ENCODE data around the gene TTC39A.
A peak's percentile ranks its signal among the peaks of the same experiment; 100 is the strongest.

The TTC39A gene

GRCh38 chr1:51302746-51303145 lies 27.6 kb downstream of the TTC39A start:
- H3K9me3 ChIP-seq (ENCODE audit: control extremely low read depth in 1 of 5, control insufficient read depth in 4 of 5, insufficient read depth in 2 of 5, low read depth in 1 of 5, low read length in 4 of 5): peaks cover 0 to 4% (median 0%) of the 10 kb centered on the region in 5 experiments
- POLR2A ChIA-PET: no interaction called here
- WGBS (ENCODE audit: insufficient coverage): 100% methylated on average over 2 of the region's 7 CpGs
- CTCF ChIA-PET: no interaction called here
- DNase-seq: no peak
- H3K4me1 ChIP-seq (ENCODE audit: control extremely low read depth in 1 of 4, control insufficient read depth in 4 of 4, insufficient read depth in 4 of 4, low read length in 3 of 4): peaks cover 0 to 63% (median 55%) of the 10 kb centered on the region in 4 experiments
- no peak overlapping the region for H3K4me3 ChIP-seq (ENCODE audit: control insufficient read depth in 1 of 7, extremely low read depth in 1 of 7, insufficient read depth in 4 of 7, low read depth in 2 of 7, low read length in 6 of 7)
- no peaks in the 10 kb centered on the region for H3K27me3 ChIP-seq (replicated peaks in 2 of 5; ENCODE audit: control insufficient read depth in 4 of 5, insufficient read depth in 5 of 5, low read length in 4 of 5)
- H3K27ac ChIP-seq (ENCODE audit: insufficient read depth in 1 of 2, low read depth in 1 of 2, low read length in 2 of 2, poor library complexity in 1 of 2, severe bottlenecking in 2 of 2): no peak overlapping the region
- H3K36me3 ChIP-seq (ENCODE audit: control insufficient read depth in 4 of 4, insufficient read depth in 4 of 4, low read length in 3 of 4): no peaks in the 10 kb centered on the region

GRCh38 chr1:51302270-51302669 lies 28.1 kb downstream of the TTC39A start:
- peaks cover 0 to 68% (median 58%) of the 10 kb centered on the region in 4 experiments for H3K4me1 ChIP-seq (ENCODE audit: control extremely low read depth in 1 of 4, control insufficient read depth in 4 of 4, insufficient read depth in 4 of 4, low read length in 3 of 4)
- no peak for DNase-seq
- no peaks in the 10 kb centered on the region for H3K36me3 ChIP-seq (ENCODE audit: control insufficient read depth in 4 of 4, insufficient read depth in 4 of 4, low read length in 3 of 4)
- WGBS (ENCODE audit: insufficient coverage): 86% methylated on average over 6 of the region's 10 CpGs
- no peak overlapping the region for H3K27ac ChIP-seq (ENCODE audit: insufficient read depth in 1 of 2, low read depth in 1 of 2, low read length in 2 of 2, poor library complexity in 1 of 2, severe bottlenecking in 2 of 2)
- H3K9me3 ChIP-seq (ENCODE audit: control extremely low read depth in 1 of 5, control insufficient read depth in 4 of 5, insufficient read depth in 2 of 5, low read depth in 1 of 5, low read length in 4 of 5): peaks cover 0 to 4% (median 0%) of the 10 kb centered on the region in 5 experiments
- H3K4me3 ChIP-seq (ENCODE audit: control insufficient read depth in 1 of 7, extremely low read depth in 1 of 7, insufficient read depth in 4 of 7, low read depth in 2 of 7, low read length in 6 of 7): no peak overlapping the region
- POLR2A ChIA-PET: no interaction called here
- no peaks in the 10 kb centered on the region for H3K27me3 ChIP-seq (replicated peaks in 2 of 5; ENCODE audit: control insufficient read depth in 4 of 5, insufficient read depth in 5 of 5, low read length in 4 of 5)
- CTCF ChIA-PET: no interaction called here

GRCh38 chr1:51301844-51302162 lies 28.6 kb downstream of the TTC39A start:
- no CpG with 5 or more reads among the region's 3 CpGs for WGBS (ENCODE audit: insufficient coverage)
- Histone ChIP-seq H3K4me3 (ENCODE audit: control insufficient read depth in 1 of 7, extremely low read depth in 1 of 7, insufficient read depth in 4 of 7, low read depth in 2 of 7, low read length in 6 of 7) (no peak overlapping the region), H3K4me1 (ENCODE audit: control extremely low read depth in 1 of 4, control insufficient read depth in 4 of 4, insufficient read depth in 4 of 4, low read length in 3 of 4) (peaks cover 0 to 72% (median 62%) of the 10 kb centered on the region in 4 experiments), H3K27ac (ENCODE audit: insufficient read depth in 1 of 2, low read depth in 1 of 2, low read length in 2 of 2, poor library complexity in 1 of 2, severe bottlenecking in 2 of 2) (no peak overlapping the region), H3K9me3 (ENCODE audit: control extremely low read depth in 1 of 5, control insufficient read depth in 4 of 5, insufficient read depth in 2 of 5, low read depth in 1 of 5, low read length in 4 of 5) (peaks cover 0 to 4% (median 0%) of the 10 kb centered on the region in 5 experiments), H3K36me3 (ENCODE audit: control insufficient read depth in 4 of 4, insufficient read depth in 4 of 4, low read length in 3 of 4) (no peaks in the 10 kb centered on the region), H3K27me3 (replicated peaks in 2 of 5; ENCODE audit: control insufficient read depth in 4 of 5, insufficient read depth in 5 of 5, low read length in 4 of 5) (no peaks in the 10 kb centered on the region)
- ChIA-PET POLR2A (no interaction called here), CTCF (no interaction called here)
- DNase-seq: no peak

GRCh38 chr1:51301152-51301843 lies 29.1 kb downstream of the TTC39A start:
- 85% methylated on average over 8 of the region's 10 CpGs for WGBS (ENCODE audit: insufficient coverage)
- POLR2A ChIA-PET: no interaction called here
- CTCF ChIA-PET: no interaction called here

GRCh38 chr1:51299981-51300670 lies 30.2 kb downstream of the TTC39A start:
- DNase-seq: peak in 1 of 3 donors; percentile 40
- Histone ChIP-seq H3K27me3 (replicated peaks in 2 of 5; ENCODE audit: control insufficient read depth in 4 of 5, insufficient read depth in 5 of 5, low read length in 4 of 5) (no peaks in the 10 kb centered on the region), H3K9me3 (ENCODE audit: control extremely low read depth in 1 of 5, control insufficient read depth in 4 of 5, insufficient read depth in 2 of 5, low read depth in 1 of 5, low read length in 4 of 5) (peaks cover 0 to 4% (median 0%) of the 10 kb centered on the region in 5 experiments), H3K27ac (ENCODE audit: insufficient read depth in 1 of 2, low read depth in 1 of 2, low read length in 2 of 2, poor library complexity in 1 of 2, severe bottlenecking in 2 of 2) (no peak overlapping the region), H3K4me1 (ENCODE audit: control extremely low read depth in 1 of 4, control insufficient read depth in 4 of 4, insufficient read depth in 4 of 4, low read length in 3 of 4) (peaks cover 0 to 78% (median 69%) of the 10 kb centered on the region in 4 experiments), H3K36me3 (ENCODE audit: control insufficient read depth in 4 of 4, insufficient read depth in 4 of 4, low read length in 3 of 4) (no peaks in the 10 kb centered on the region), H3K4me3 (ENCODE audit: control insufficient read depth in 1 of 7, extremely low read depth in 1 of 7, insufficient read depth in 4 of 7, low read depth in 2 of 7, low read length in 6 of 7) (no peak overlapping the region)
- WGBS (ENCODE audit: insufficient coverage): 96% methylated on average over 4 of the region's 6 CpGs
- ChIA-PET POLR2A (no interaction called here), CTCF (interaction anchor here (0.7 to 0.9 kb wide), 2 partner anchors 31 to 64 kb away, joined by 3 to 4 read pairs; partner anchors contain the start of gene RNF11)

More at GRCh38 chr1:51301152-51301843, 29.1 kb downstream of the TTC39A start:
- peak in 2 of 3 donors; percentile 66 to 76 for DNase-seq
- Histone ChIP-seq H3K4me1 (ENCODE audit: control extremely low read depth in 1 of 4, control insufficient read depth in 4 of 4, insufficient read depth in 4 of 4, low read length in 3 of 4) (peaks cover 0 to 77% (median 67%) of the 10 kb centered on the region in 4 experiments), H3K4me3 (ENCODE audit: control insufficient read depth in 1 of 7, extremely low read depth in 1 of 7, insufficient read depth in 4 of 7, low read depth in 2 of 7, low read length in 6 of 7) (no peak overlapping the region), H3K27me3 (replicated peaks in 2 of 5; ENCODE audit: control insufficient read depth in 4 of 5, insufficient read depth in 5 of 5, low read length in 4 of 5) (no peaks in the 10 kb centered on the region), H3K27ac (ENCODE audit: insufficient read depth in 1 of 2, low read depth in 1 of 2, low read length in 2 of 2, poor library complexity in 1 of 2, severe bottlenecking in 2 of 2) (no peak overlapping the region), H3K9me3 (ENCODE audit: control extremely low read depth in 1 of 5, control insufficient read depth in 4 of 5, insufficient read depth in 2 of 5, low read depth in 1 of 5, low read length in 4 of 5) (peaks cover 0 to 4% (median 0%) of the 10 kb centered on the region in 5 experiments), H3K36me3 (ENCODE audit: control insufficient read depth in 4 of 4, insufficient read depth in 4 of 4, low read length in 3 of 4) (no peaks in the 10 kb centered on the region)

GRCh38 chr1:51299185-51299885 lies 31.0 kb downstream of the TTC39A start:
- DNase-seq: peak in 2 of 3 donors; percentile 88 to 90
- 83% methylated on average over 8 of the region's 11 CpGs for WGBS (ENCODE audit: insufficient coverage)
- H3K4me3 ChIP-seq (ENCODE audit: control insufficient read depth in 1 of 7, extremely low read depth in 1 of 7, insufficient read depth in 4 of 7, low read depth in 2 of 7, low read length in 6 of 7): peak overlapping the region in 1 of 7 experiments; percentile 7
- no peaks in the 10 kb centered on the region for H3K36me3 ChIP-seq (ENCODE audit: control insufficient read depth in 4 of 4, insufficient read depth in 4 of 4, low read length in 3 of 4)
- peaks cover 0 to 77% (median 68%) of the 10 kb centered on the region in 4 experiments for H3K4me1 ChIP-seq (ENCODE audit: control extremely low read depth in 1 of 4, control insufficient read depth in 4 of 4, insufficient read depth in 4 of 4, low read length in 3 of 4)
- no peaks in the 10 kb centered on the region for H3K27me3 ChIP-seq (replicated peaks in 2 of 5; ENCODE audit: control insufficient read depth in 4 of 5, insufficient read depth in 5 of 5, low read length in 4 of 5)
- no peak overlapping the region for H3K27ac ChIP-seq (ENCODE audit: insufficient read depth in 1 of 2, low read depth in 1 of 2, low read length in 2 of 2, poor library complexity in 1 of 2, severe bottlenecking in 2 of 2)
- H3K9me3 ChIP-seq (ENCODE audit: control extremely low read depth in 1 of 5, control insufficient read depth in 4 of 5, insufficient read depth in 2 of 5, low read depth in 1 of 5, low read length in 4 of 5): peaks cover 0 to 4% (median 0%) of the 10 kb centered on the region in 5 experiments
- ChIA-PET CTCF (no interaction called here), POLR2A (no interaction called here)

Measured in common myeloid progenitor, CD34-positive (primary cell).